GM19239 (cell line): ENCODE results near the gene HLA-G.

Experiments
- DNase-seq: peaks from one replicate; pipeline ENCODE4 v3.0.0; 2011; ENCODE audit warnings: low spot score; ENCODE audit not compliant: insufficient read length
- FAIRE-seq: peaks from 2 replicates; lab custom pipeline; 2011; peaks lifted over from hg19 to GRCh38; lab: Jason Lieb, UNC

Gene HLA-G

DNA sequence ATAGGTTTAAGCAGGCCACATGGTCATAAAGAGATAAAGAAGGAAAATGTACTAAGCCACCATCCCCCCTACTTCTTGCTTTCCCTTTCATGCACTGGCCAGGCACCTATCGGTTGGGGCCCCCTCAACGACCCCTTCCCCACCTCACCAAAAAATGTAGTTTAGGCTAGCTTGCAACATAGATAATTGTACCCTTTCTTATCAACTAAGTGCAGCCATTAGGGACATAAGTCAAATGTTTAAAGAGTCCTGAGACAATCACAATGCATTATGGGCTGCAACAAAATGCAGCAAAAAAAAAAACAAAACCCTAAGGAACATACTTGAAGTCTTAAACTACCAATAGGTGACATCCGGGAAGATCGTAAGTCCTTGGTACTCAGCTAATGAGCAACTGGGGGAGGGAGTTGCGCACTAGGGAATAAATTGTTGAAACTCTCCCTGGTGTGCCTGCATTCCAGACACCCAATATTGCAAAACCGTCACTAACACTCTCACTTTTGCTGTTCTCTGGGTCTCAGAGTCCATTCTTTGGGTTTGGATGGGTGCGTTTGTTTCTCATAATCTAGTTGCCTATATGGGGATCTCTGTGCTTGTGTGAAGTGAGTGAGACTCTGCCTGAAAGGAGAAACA is 12.4 kb upstream of the HLA-G start:
- DNase-seq = no peak
- no peak for FAIRE-seq

DNA sequence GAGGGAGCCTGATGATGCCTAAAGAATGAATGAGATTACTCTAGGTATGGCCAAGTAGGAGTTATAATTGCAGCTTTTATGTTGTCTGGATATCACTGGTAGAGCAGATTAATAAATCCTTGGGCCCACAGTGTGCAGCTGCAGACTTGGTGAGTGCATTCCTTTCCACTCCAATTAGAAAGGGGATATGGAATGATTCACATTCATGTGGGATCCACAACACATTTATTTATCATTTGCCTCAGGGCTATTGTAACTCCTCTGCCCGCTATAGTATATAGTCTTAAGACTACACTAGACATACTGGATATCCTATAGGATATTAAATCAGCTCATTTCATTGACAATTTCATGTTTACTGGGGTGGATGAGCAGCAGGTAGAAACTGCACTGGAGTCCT is 11.6 kb upstream of the HLA-G start:
- FAIRE-seq (no peak), DNase-seq (no peak)

DNA sequence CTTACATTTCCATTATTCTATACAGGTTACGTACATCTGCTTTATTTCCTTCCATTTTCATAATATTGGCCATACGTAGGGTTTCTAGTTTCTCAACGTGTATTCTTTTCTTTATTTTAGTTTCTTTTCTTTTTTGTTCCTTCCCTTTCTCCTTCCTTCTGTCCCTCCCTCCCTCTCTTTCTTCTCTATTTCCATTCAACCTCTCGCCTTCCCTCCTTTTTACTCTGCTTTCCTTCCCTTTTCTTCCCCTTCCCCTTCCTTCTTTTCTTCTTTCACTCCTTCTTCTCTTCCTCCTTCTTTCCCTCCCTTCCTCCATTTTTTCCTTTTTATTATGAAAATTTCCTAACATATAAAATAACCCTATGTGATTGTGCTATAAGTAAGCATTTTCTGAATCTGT is 8.7 kb upstream of the HLA-G start:
- no peak for DNase-seq
- FAIRE-seq = no peak

DNA sequence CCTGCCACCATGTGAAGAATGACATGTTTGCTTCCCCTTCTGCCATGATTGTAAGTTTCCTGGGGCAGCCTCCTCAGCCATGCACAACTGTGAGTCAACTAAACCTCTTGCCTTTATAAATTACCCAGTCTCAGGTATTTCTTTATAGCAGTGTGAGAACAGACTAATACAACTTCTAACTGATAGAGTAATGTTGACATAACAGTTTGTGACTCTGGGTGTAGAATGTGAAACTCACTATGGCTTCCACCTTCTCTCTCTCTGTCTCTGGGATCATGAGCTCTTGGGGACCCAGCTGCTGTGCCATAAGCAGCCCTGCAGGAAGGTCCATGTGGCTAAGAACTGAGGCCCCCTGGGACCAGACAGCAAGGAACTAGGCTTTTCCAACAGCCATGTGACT is 3.5 kb upstream of the HLA-G start:
- DNase-seq (no peak), FAIRE-seq (no peak)

DNA sequence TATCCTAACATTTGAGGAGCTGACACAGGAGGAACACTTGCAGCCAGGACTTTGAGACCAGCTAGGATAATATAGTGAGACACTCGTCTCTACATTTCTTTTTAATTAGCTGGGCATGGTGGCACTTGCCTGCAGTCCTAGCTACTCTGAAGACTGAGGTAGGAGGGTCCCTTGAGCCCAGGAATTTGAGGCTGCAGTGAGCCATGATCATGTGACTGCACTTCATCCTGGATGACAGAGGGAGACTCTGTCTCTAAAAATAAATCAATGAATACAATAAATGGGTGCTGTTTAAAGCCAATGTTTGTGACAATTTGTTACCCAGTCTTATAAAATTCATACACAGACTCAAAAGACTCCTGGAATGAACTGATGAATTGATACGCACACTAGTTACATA is 1.8 kb upstream of the HLA-G start:
- FAIRE-seq (no peak), DNase-seq (no peak)

DNA sequence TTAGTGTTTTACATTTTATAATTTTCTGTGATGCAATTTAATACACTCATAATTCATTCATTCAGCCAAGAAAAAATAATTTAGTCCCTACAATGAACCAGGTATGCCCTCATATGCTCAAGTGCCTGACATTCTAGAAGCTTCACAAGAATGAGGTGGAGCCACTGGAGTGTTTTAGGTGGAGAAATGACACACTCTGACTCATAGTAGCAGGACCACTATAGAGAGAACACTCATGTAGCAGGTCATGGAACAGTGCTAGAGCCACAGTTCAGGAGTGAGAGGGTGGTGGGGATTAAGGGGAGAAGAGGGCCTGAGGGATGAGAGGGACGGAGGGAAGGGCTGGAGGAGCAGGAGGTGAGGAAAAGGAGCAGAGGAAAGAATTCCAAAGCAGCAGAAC is 1.4 kb upstream of the HLA-G start:
- no peak for DNase-seq
- FAIRE-seq = no peak

DNA sequence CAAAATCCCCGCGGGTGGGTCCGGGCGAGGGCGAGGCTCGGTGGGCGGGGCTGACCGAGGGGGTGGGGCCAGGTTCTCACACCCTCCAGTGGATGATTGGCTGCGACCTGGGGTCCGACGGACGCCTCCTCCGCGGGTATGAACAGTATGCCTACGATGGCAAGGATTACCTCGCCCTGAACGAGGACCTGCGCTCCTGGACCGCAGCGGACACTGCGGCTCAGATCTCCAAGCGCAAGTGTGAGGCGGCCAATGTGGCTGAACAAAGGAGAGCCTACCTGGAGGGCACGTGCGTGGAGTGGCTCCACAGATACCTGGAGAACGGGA is 809 bp downstream of the HLA-G start:
- no peak for DNase-seq
- no peak for FAIRE-seq

GRCh38 chr6:29829766-29830165 is 2.1 kb downstream of the HLA-G start:
- FAIRE-seq = no peak
- no peak for DNase-seq

DNA sequence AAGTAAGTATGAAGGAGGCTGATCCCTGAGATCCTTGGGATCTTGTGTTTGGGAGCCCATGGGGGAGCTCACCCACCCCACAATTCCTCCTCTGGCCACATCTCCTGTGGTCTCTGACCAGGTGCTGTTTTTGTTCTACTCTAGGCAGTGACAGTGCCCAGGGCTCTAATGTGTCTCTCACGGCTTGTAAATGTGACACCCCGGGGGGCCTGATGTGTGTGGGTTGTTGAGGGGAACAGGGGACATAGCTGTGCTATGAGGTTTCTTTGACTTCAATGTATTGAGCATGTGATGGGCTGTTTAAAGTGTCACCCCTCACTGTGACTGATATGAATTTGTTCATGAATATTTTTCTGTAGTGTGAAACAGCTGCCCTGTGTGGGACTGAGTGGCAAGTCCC is 2.8 kb downstream of the HLA-G start:
- DNase-seq = no peak
- no peak for FAIRE-seq

DNA sequence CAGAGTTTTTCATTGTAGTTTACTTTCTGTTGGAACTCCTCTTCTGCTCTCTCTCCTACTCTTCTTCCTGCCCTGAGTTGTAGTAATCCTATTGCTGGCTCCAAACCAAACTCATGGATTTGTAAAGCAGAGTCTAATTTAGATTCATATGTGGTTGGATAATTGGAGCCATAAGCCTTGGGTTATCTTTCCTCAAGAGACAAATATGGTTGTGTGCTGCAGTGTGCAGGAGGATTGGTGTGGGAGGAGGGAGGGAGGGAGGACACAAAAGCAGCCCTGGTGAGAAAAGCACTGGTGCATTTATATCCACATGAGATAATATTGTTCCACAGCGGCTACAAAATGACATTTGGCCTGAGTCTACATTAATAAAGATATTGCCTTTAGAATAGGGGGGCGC is 4.2 kb downstream of the HLA-G start:
- DNase-seq (no peak), FAIRE-seq (no peak)

DNA sequence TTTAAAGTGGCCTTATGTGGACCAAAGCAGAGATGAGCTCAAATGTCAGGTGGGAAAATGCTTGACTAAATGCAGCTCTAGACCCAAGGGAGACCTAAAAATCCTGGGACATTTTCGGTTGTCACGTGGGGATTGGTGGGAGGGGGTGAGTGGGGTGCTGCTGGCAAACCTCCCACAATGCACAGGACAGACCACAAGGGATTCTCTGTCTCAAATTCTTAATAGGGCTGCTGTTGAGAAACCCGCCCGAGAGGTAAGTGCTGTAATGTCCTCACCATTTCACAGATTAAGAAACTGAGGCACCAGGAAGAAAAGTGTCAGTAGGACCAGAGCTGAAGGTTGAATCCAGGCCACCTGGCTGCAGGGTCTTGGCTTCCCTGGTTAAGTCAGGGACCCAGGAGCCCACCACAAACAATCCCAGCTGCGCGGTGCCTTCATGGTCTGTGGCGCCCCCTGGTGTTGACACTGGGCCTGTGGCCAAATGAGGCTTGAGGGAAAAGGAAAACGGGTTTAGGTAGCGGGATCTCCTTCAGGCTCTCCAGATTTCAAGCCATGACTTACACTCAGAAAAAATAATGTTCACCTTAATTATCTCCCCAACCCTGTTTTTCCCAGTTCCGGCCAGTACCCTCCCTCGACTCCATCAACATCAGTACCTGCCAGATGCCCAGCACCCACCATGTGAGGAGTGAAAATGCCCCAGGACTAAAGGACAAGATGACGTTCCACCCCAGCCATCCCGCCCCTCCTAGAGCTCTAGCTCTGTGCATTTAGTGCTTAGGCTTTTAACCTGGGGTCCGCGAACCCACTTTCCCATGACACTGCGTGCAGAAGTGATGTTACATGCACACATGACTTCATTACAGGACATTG is 7.2 kb downstream of the HLA-G start:
- FAIRE-seq = peak; percentile 59

GRCh38 chr6:29839917-29840316 is 12.3 kb downstream of the HLA-G start:
- FAIRE-seq (no peak), DNase-seq (no peak)

More for the DNA sequence above, 7.2 kb downstream of the HLA-G start:
- DNase-seq = no peak

GRCh38 chr6:29841030-29841429 is 13.4 kb downstream of the HLA-G start:
- DNase-seq = no peak
- no peak for FAIRE-seq

DNA sequence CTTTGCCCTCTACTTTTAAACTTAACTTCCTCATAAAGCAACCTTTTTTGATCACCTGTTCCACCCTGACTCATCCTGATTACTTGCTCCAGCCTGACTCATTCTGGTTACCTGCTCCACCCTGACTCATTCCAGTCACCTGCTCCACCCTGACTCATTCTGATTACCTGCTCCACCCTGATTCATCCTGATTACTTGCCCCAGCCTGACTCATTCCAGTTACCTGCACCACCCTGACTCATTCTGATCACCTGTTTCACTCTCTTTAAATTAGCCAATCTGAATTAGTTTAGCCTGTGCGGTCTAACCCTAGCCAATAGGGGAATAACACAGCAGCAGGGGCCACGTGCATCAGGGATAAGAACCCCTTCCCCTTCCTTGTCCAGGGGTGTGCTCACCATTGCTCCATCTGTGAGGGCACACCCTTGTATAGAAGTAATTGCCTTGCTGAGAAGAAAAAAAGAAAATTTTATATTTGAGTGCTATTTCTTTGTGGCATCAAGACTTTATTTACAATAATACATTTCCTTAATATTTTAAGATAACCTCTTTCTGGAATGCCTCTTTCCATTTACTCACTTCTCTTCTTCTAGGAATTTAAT is 17.9 kb downstream of the HLA-G start:
- DNase-seq (no peak), FAIRE-seq (no peak)

GRCh38 chr6:29847871-29848630 is 20.4 kb downstream of the HLA-G start:
- DNase-seq (peak; percentile 57), FAIRE-seq (peak; percentile 94)

DNA sequence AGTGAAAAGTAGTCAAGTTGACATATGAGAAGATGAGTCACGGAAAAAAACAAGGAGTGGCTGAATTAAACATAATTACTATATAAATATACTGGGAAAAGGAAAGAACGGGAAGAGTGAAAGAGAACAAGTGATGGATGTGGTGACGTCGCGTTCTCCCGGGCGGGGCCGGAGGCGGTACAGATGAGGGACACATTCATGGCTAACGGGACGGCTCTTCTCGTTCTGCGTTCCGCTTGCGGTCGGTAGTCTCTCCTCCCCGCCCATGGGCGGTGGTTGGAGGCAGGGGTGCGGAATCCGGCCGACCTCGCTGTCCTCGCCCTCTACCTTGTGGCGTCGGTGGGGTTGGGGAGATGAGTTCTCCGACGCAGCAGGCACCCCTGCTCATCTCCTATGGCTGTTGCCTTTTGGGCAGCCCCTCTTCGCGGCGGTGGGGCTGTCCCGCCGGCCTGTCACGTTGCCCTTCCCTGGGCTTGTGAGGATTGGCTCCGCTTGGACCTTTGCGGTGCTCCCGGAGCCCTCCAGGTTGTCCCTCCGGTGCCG is 22.5 kb downstream of the HLA-G start:
- DNase-seq (no peak), FAIRE-seq (no peak)

DNA sequence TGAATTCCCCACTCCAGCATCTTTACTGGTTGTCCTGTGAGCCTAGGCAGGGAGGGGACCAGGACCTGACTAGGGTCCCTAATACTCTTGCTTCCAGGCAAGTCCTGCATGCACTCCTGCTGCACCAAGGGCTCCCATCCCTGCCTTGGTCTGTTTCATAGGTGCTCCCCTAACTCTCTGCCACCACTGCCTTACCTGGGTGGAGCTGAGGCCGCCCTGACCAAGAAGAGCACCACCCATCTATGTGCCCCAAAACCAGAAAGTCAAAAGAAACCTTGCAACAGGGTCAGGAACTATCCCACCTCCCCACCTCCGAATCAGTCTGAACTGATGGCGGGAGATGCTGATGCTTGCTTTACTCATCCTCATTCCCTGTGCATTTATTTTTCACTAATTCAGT is 23.6 kb downstream of the HLA-G start:
- DNase-seq (no peak), FAIRE-seq (no peak)

- DNase-seq (no peak), FAIRE-seq (no peak)
Measured at GRCh38 chr6:29853245-29853644, 25.6 kb downstream of the HLA-G start.

DNA sequence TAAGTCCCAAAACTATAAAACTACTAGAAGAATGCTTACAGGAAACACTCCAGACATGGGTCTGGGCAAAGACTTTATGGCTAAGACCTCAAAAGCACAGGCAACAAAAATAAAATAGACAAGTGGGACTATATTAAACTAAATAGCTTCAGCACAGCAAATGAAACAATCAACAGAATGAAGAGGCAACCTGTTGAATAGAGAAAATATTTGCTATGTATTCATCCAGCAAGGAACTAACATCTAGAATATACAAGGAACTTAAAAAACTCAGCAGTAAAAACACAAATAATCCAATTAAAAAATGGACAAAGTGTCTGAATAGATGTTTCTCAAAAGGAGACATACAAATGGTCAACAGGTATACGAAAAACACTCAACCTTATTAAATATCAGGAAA is 30.4 kb downstream of the HLA-G start:
- DNase-seq = no peak
- FAIRE-seq = no peak

- no peak for DNase-seq
- no peak for FAIRE-seq
Measured at GRCh38 chr6:29861521-29862255, 34.1 kb downstream of the HLA-G start.
